ENCODE data around the gene CLNK. TPM values are rescaled to one million over a fixed set of nuclear protein-coding genes. Genes with fewer than 3 reads are reported as not detected.
"Not testable (repeated sequence)": the region's sequence is repeated elsewhere in the genome, so short reads cannot be mapped to it uniquely, and the experiment has no call there.

The CLNK gene
- total RNA-seq, 1 donor from 2014 or later, result not detected

- intact Hi-C loops (cut with DNase I), result no loop called here
- ATAC-seq, result no peak
- DNase-seq (ENCODE audit: missing footprints), result no peak
These were observed 60.7 kb downstream of the CLNK start for GRCh38 chr4:10623862-10624261.

GRCh38 chr4:10623241-10623640, 61.3 kb downstream of the CLNK start:
- no peak for ATAC-seq
- intact Hi-C loops (cut with DNase I), result no loop called here
- no peak for DNase-seq (ENCODE audit: missing footprints)

GRCh38 chr4:10622728-10623127, 61.8 kb downstream of the CLNK start:
- ATAC-seq (no peak), DNase-seq (ENCODE audit: missing footprints) (no peak)
- intact Hi-C loops (cut with DNase I), result no loop called here

GRCh38 chr4:10620935-10621488, 63.6 kb downstream of the CLNK start:
- no peak for DNase-seq (ENCODE audit: missing footprints)
- no peak for ATAC-seq
- intact Hi-C loops (cut with DNase I), result no loop called here

- ATAC-seq, result no peak
- intact Hi-C loops (cut with DNase I), result no loop called here
- DNase-seq (ENCODE audit: missing footprints), result no peak
These were observed 64.7 kb downstream of the CLNK start for GRCh38 chr4:10619855-10620254.

- intact Hi-C loops (cut with DNase I), result no loop called here
- ATAC-seq (no peak), DNase-seq (ENCODE audit: missing footprints) (no peak)
These were observed 65.3 kb downstream of the CLNK start for GRCh38 chr4:10619220-10619619.

- ATAC-seq; DNase-seq (ENCODE audit: missing footprints); intact Hi-C loops (cut with DNase I): not testable (repeated sequence)
These were observed 69.6 kb downstream of the CLNK start for GRCh38 chr4:10614926-10615325.

GRCh38 chr4:10613926-10614478, 70.6 kb downstream of the CLNK start:
- DNase-seq (ENCODE audit: missing footprints) (no peak), ATAC-seq (no peak)
- intact Hi-C loops (cut with DNase I), result no loop called here

- DNase-seq (ENCODE audit: missing footprints) (no peak), ATAC-seq (no peak)
- intact Hi-C loops (cut with DNase I), result no loop called here
These were observed 72.1 kb downstream of the CLNK start for GRCh38 chr4:10612476-10612875.

GRCh38 chr4:10611673-10612072, 72.9 kb downstream of the CLNK start:
- DNase-seq (ENCODE audit: missing footprints), result no peak
- no peak for ATAC-seq
- intact Hi-C loops (cut with DNase I), result no loop called here

- intact Hi-C loops (cut with DNase I), result no loop called here
- ATAC-seq (no peak), DNase-seq (ENCODE audit: missing footprints) (no peak)
These were observed 75.9 kb downstream of the CLNK start for GRCh38 chr4:10608501-10609219.

- DNase-seq (ENCODE audit: missing footprints) (no peak), ATAC-seq (no peak)
- intact Hi-C loops (cut with DNase I), result no loop called here
These were observed 77.4 kb downstream of the CLNK start for GRCh38 chr4:10607206-10607605.

GRCh38 chr4:10606483-10607155, 77.9 kb downstream of the CLNK start:
- DNase-seq (ENCODE audit: missing footprints) (no peak), ATAC-seq (no peak)
- intact Hi-C loops (cut with DNase I), result no loop called here

GRCh38 chr4:10605746-10606482, 78.7 kb downstream of the CLNK start:
- ATAC-seq, result no peak
- intact Hi-C loops (cut with DNase I), result no loop called here
- no peak for DNase-seq (ENCODE audit: missing footprints)

GRCh38 chr4:10605031-10605430, 79.5 kb downstream of the CLNK start:
- no peak for ATAC-seq
- no peak for DNase-seq (ENCODE audit: missing footprints)
- intact Hi-C loops (cut with DNase I), result no loop called here

GRCh38 chr4:10599574-10599973, 85.0 kb downstream of the CLNK start:
- intact Hi-C loops (cut with DNase I), result no loop called here
- ATAC-seq, result no peak
- DNase-seq (ENCODE audit: missing footprints), result no peak

GRCh38 chr4:10598829-10599228, 85.7 kb downstream of the CLNK start:
- intact Hi-C loops (cut with DNase I), result no loop called here
- ATAC-seq (no peak), DNase-seq (ENCODE audit: missing footprints) (no peak)

GRCh38 chr4:10596586-10597290, 87.8 kb downstream of the CLNK start:
- DNase-seq (ENCODE audit: missing footprints), result no peak
- ATAC-seq, result no peak
- intact Hi-C loops (cut with DNase I), result no loop called here

GRCh38 chr4:10593130-10593529, 91.4 kb downstream of the CLNK start:
- ATAC-seq, result no peak
- no peak for DNase-seq (ENCODE audit: missing footprints)
- intact Hi-C loops (cut with DNase I), result no loop called here

All from Right ventricle myocardium inferior (tissue), 1 donor.